Stimulated activated CD4-positive, alpha-beta T cell treated with anti-CD3 and anti-CD28 coated beads, TNF-alpha, amount 100 ng/mL, for 4 hours (primary cell): ENCODE data around the gene AHNAK.

Experiments
- DNase-seq, 3 experiments: peaks; one replicate each; pipeline ENCODE4 v3.0.0-alpha.2; 2020; ENCODE audit warnings: low read depth in 3 of 3

The AHNAK gene

DNA sequence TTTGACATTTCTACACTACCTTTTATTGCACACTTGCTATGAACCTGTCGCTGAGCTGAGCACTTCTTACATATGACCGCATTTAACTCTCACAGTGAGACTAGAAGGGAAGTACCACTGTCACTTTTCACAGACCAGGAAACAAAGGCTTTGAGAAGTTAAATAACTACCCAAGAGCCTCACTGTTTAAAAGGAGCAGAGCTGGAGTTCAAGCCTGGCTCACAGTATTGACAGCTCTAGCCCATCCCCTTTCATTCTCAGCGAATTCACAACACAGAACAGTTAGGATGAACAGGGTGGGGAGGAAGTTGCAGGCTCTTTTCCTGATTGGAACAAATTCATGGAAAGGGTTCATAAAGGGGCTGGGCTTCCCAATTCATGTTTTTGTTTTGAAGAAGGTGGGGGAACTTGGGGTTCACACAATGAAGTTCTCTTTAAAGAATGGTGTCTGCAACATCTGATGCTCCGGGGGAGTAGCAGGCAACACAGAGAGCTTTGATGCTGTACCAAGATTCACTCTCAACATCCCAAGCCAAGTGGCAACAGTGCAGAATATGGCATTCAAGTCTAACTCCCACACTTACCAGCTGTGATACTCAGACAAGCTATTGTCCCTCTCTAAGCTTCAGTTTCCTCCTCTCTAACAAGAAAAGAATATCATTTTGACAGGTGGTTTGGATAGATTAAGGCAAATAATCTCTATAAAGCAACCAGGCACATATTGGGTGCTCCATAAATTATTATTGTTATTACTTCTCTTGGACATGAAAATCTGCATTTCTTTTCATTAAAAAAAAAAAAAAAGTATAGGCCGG, 110.6 kb downstream of the AHNAK start:
- no peak for DNase-seq

DNA sequence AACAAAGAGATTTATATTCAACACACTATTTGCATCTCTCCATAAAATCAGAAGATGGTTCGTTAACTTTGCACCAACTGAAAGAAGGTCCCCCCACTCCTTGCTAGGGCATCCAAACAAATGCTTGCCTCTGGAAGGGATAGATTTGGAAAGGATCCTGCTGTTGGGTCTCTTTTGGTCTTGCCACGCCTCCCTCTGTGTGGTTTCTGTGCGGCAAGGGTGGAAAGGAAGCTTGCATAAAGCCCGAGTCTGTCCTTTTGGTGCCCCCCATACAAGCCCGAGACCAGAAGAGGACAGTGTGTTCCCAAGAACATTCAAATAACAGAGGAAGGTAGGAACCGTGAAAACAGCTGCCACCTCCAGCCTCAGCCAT, 112.7 kb downstream of the AHNAK start:
- DNase-seq: no peak

DNA sequence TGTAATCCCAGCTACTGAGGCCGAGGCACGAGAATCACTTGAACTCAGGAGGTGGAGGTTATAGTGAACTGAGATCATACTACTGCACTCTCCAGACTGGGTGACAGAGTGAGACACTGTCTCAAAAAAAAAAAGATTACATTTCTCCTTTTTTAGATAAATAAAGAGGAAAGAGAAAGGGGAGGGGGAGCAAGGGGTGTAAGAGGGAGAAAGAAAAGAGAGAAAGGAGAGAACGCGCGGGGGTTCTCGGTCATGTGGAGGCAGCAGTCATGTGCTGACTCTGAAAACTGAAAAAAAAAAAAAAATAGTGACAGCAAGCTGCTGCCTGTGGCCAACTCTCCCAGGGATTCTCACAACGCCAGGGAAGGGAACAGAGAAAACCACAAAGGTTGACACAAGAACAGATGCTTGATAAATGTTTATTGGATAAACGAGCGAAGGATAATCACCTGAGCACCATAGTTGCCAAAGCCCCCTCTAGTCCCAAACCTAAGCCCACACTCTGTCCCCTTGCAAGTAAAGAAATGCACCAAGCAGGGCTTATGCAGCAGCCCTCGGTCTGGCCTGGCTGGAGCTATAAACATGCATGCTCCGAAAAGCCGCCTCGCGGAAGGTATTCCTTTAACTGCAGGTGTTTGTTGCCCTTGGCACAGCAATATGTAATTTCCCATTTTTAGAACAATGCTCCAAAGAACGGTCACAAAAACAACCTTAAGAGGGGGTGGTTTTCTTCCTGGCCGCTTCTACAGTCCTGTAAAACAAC, 113.3 kb downstream of the AHNAK start:
- no peak for DNase-seq

DNA sequence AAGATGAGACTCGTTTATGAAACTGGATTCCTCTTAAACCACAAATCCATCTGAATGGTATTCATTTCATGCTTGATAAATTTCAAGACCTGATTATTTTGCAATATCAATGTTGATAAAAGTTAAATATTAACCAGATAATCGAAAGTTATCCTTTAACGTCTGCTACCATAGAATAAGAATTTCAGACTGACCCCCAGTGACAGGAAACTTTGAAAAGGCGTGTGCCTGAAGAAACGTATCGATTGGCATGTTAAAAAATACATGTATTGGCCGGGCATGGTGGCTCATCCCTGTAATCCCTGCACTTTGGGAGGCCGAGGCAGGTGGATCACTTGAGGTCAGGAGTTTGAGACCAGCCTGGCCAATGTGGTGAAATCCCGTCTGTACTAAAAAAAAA, 113.9 kb downstream of the AHNAK start:
- DNase-seq: no peak

DNA sequence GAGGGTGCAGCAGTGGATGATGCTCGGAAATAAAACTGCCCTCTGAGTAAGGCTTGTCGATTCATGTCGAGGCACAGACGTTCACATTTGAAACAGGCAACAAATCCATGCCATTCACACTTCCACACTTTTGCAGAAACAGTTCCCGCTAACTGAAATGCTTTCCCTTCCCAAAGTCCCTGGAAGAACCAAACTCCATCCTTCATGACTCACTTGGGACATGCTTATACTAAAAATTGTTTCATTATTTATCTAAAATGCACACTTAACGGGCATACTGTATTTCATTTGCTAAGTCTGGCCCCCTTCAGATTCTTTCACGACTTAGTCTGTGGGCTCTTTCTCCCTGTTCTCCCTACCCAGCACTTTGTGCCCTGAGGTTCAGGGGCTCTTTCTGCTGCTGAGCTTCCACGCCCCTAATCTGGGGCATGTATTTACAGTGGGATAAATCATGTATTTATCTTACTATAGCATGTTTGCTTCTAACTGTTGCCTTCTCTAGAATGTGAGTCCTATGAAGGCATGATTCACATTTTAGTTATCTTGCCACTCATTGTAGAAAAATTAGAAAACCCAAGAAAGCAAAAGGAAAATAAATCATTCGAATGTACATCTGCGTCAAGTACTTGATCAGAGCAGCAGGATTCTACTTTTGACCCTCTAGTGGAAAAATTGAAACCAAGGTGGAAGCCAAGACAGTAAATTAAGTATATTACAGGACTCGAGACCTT, 115.3 kb downstream of the AHNAK start:
- DNase-seq: no peak

DNA sequence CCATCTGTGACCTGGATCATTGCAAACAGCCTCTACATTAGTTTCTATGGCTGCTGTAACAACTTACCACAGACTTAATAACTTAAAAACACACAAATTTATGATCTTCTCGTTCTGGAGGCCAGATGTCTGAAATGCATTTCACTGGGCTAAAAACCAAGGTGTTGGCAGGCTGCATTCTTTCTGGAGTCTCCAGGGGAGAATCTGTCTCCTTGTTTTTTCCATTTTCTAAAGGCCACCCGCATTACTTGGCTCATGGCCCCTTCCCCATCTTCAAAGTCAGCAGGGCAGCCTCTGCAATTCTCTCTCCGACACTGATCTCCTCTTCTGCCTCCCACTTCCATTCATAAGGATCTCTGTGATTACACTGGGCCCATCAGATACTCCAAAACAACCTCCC, 116.2 kb downstream of the AHNAK start:
- no peak for DNase-seq

DNA sequence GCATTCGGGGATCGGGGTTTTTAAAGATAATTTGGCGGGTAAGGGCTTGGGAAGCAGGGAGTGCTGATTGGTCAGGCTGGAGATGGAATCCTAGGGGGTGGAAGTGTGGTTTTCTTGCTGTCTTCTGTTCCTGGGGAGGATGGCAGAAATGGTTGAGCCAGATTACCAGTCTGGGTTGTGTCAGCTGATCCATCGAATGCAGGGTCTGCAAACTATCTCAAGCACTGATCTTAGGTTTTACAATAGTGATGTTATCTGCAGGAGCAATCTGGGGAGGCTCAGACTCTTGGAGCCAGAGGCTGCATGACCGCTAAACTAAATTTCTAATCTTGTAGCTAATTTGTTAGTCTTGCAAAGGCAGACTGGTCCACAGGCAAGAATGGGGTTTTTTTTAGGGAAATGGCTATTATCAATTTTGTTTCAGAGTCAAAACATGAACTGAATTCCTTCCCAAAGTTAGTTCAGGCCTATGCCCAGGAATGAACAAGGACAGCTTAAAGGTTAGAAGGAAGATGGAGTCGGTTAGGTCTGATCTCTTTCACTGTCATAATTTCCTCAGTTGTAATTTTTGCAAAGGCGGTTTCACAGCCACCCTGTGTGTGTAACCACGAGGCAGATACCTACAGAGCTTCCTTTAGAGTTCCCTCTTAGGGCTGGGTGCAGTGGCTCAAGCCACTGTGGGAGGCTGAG, 117.6 kb downstream of the AHNAK start:
- DNase-seq: no peak

DNA sequence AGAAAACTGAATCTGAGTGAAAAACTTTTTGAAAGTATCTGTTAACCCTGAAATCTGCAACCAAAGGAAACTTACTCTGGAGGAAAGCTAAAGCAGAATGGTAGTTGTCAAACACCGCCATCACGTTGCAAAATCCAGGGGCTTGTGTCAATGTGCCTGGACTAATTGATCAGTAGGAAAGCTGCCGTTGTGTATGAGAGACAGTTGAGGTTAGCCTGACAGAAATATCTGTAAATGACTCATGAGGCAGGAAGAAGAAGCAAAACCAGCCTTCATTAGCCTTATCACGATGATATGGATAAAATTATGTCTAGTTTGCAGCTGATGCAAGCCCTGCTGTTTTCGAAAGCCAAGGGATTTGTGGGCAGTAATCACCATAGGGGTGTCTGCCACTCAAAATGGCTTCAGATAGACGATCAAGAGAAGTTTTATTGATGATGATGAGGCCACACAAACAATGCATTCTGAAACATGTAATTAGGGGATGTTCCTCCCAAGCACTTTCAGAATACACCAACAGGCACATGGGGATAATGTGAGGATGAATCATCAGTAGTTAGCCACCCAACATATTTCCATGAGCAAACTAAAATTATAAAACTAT, 118.9 kb downstream of the AHNAK start:
- DNase-seq: no peak

DNA sequence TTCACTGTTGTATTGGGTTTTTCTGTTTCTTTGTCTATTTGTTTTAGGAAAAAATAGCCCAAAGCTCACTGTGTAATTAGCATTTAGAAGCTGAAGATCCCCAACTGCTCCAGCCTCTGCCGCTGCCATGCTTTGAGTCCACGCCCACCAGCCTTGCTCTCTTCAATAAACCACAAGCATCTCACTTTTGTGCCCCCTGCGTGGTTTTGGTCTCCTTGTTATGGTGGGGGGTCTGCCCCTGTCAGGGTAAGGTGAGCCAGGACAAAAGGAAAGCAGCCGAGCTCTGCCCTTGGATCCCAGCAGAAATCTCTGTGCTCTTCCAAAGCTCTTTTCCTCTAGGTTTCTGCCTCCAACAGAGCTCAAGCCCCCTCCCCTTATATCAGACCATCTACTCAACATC, 123.6 kb downstream of the AHNAK start:
- no peak for DNase-seq

DNA sequence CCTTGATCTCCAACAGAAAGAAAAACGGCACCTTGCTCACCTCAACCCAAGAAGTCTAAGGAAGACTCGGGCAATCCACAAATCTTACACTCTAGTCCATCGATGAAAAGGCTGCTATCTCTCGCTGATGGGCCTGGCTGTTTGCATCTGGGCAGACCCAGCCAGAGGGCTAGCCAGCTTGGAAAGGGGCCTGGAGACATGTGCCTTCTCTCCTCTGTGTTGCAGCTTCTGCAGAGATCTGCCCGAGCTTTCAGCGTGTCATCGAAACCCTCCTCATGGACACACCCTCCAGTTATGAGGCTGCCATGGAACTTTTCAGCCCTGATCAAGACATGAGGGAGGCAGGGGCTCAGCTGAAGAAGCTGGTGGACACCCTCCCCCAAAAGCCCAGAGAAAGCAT, 124.6 kb downstream of the AHNAK start:
- DNase-seq: no peak

DNA sequence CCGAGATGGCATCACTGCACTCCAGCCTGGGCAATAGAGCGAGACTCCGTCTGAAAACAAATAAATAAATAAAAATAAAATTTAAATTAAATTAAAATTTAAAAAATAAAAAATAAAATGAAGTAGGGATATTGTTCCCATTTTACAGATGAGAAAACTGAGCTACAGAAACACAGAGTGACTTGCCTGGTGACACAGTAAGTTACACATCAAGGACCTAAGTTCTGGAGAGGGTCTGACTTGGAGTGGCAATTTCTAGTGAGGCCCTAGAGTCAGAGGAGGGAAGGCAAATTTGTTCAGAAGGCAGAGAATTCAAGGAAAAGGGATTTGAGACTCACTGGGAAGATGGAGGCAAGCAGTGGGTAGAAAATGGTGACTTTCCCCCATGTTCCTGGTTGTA, 125.7 kb downstream of the AHNAK start:
- DNase-seq: no peak

DNA sequence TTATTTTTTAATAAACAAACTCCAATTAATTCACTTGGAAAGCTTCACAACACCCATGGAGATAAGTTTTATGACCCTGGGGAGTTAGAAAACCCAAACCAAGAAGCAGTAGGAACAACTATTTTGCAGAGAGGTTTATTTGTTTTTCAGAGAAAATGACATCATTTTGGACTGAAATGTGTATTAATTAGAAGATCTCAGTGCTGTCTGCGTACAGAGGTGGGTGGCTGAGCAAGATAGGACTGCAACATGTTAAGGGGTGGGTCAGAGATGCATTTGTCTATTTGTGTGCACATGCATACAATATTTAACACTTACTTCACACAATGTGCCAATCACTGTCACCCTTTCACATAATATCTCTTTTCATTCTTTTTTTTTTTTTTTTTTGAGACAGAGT, 126.7 kb downstream of the AHNAK start:
- DNase-seq: no peak

DNA sequence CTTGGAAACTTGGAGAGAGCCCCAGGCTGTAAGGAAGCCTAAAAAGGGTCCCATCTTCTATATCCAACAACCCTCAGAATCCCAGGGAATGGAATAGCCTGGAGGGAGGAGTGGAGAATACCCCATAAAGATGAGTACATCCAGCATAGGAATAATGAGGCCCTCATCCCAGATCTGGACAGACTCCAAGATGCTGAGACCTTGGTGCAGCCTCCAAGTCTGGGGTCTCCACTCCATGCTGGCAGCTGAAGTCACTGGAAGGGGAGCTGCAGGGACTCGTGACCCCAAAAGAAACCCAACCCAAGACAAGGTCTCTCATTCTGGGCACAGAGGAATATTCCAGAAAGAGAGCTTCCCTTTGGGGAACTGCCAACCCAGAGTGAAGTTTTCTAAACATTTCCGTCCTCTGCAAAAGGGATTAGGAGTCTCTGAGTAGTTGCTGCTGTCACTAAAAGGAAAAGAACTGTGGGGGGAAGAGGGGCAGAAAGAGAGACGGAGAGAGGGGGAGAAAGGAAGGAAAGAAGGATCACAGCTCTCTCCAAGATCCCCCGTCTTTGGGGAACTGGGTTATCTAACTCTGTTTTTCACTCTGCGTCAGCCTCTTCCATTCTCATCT, 127.2 kb downstream of the AHNAK start:
- no peak for DNase-seq

DNA sequence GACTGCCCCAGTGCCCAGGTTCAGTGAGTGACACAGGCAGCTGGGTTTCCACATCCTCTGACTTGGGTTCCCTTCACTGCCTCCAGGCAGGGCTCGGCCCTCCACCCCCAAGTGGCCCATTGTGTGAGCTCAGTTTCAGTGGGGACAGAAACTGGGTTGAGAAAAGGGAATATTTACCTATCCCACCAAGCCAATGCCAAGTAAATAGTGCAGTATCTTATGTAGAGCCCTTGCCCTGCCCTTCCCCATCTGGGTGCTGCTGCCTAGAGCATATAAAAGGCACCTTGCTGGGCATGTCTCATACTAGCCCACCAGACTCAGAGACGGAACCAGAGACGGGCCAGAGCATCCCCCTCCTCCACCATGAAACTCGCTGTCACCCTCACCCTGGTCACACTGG, 127.9 kb downstream of the AHNAK start, which contains the start of gene SCGB1A1:
SCGB1A1 (plus strand) TSS at position 301 of the 400 bp plus-strand sequence; CDS start at position 364, 63 bp downstream.
- no peak for DNase-seq

DNA sequence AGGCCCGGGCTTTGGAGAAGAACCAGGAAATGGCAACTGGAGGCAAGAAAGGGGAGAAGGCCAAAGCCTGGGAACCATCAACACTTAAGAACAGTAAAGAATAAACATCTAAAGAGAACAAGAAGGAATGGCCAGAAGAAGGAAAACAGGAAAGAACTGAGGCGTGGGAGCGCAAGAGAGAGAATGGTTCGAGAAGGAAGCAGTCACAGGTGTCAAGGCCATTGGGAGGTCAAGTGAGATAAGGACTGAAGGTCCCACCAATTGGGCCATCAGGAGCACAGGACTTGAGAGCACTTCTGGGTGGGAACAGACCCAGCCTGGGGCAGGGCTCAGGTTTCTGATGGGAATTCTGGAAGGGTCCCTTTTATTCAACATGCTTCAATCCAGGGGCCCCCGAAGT, 128.5 kb downstream of the AHNAK start:
- DNase-seq: no peak

DNA sequence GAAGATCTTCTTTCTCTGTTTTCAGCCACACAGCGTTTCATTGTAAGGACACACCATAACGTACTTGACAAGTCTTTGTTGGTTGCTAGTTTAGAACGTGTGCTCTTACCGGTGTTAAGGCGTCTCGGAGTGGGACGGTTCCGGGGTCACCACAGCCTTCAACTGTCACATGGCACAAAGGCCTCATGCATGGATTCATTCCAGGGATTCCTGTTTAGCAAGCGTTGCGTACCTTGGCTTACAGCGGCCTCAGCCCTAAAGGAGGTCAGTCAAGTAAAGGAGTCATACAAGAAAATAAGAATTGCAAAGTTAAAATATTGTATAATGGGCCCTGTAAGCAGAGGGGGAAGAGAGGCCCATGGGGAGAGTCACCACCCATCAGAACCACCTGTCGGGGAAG, 130.0 kb downstream of the AHNAK start:
- DNase-seq: no peak

DNA sequence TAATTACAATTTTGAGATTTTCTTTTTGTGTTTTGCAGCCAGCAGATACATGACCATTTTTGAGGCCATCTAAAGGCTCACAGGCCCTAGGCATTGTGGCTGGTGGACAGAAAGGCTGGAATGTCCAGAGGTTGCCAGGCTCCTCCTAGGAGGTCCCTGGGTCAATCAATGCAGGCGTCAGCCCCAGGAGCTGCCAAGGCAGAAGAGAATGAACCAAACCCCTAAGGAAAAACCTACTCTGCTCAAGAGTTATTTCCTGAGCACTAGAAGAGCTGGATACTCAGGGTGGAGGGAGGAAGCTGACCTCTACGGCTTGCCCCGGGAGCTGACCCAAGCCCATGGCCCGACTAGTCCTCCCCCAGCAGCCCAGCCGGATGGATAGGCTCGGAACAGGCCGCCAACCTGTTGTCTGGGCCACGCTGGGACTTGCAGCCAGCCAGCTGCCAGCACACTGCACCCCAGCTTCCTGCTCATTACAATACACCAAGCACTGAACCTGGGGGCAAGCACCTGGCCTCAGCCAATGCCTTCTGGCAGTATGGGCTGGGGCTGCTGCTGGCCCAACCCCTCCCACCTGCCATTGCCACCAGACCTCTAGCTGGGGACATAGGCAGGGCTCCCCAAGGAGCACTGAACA, 133.4 kb downstream of the AHNAK start:
- no peak for DNase-seq

DNA sequence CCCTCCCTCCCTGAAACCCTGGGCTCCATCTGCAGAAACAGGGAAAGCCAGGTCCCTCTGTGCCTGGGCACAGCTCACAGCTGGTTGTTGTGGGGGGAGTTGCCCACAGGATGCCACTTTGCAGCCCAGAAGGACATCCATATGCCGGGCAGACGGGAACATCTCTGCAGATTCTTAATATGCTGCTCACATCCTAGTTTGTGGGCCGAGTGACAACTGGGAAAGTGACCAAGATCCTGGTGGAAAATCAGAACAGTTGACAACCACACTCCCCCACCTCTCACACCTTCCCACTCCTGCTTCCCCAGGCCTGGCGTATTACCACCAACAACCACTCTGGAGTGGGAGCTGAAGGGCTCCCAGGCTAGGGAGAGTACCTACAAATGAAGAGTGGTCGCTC, 135.1 kb downstream of the AHNAK start:
- DNase-seq: no peak

DNA sequence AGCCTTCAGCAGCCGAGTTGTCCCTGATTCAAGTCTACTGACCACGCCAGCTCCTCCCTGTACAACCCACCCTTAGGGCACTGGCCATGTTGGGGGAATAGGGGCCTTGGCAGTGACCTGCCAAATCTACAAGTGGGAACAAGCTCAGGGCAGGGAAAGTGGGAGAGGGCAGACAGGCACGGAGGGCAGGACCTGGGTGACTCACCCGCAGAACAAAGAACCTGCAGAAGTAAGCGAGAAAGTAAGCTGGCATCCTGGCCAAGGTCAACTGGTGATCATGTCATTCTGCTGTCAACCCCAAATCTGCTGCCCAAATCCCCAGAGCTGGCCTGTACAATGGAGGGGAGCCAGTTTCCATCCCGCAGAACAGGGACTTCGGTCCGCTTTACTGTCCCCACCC, 135.6 kb downstream of the AHNAK start:
- no peak for DNase-seq

DNA sequence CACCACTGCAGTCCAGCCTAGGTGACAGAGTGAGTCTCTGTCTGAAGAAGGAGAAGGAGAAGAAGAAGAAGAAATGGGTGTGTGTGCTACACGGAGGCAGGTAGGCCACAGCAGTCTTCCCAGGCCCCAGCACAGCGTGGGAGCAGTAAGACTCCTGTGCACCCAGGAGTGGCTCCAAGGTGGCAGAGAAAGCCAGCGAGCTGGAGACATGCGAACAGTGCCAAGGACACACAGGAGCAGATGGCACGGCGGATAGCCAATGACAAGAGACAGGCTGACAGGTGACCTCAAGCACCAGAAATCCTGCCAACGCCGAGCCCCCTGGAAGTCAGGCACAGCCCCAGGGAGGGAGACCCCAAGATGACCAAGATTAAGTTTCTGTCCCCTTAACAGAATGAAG, 136.8 kb downstream of the AHNAK start:
- DNase-seq: no peak

DNA sequence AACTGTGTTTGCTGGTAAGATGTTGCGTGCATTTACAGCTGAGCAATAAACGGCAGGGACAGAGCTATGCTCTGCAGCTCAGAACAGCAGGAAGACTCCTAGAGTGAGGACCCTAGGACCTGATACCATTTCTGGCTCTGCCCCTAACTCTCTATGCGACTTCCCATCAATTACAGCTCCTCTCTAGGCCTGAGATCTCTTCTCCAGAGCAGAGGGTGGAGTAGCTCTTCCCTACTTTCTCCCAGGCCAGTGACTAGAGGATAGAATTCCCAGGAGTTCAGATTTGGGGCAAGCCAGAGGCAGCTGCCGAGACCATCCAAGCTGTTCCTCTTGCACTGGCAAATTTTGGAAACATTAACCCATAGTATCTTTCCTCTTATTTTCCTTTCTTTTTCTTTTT, 140.6 kb downstream of the AHNAK start:
- DNase-seq: no peak
